SW 1271 (cell line): ENCODE data around the gene CEACAM1.
A peak's percentile ranks its signal among the peaks of the same experiment; 100 is the strongest.
"Not testable (repeated sequence)": the region's sequence is repeated elsewhere in the genome, so short reads cannot be mapped to it uniquely, and the experiment has no call there.

Source experiments
- DNase-seq, 2 experiments: peaks; one replicate each; lab custom pipeline; 2025; lab: John Stamatoyannopoulos, UW

The CEACAM1 gene

DNA sequence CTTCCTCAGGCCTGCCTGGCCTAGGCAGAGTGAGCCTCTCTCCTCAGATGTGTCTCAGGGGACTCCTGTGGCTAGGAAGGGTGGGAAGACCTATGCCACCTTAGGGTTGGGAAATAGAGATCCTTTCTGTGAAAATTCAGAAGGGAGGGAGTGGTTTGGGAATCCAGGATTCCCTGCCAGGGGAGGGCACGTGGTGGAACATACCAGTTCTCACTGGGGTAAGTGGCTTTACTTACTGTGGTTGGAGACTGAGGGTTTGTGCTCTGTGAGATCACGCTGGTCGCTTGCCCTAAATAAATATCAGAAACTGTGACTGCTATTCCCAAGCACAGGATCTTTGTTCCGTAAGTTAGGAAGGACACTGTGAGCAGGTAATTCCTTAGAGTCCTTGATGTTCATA, 16.9 kb downstream of the CEACAM1 start:
- no peak for DNase-seq

DNA sequence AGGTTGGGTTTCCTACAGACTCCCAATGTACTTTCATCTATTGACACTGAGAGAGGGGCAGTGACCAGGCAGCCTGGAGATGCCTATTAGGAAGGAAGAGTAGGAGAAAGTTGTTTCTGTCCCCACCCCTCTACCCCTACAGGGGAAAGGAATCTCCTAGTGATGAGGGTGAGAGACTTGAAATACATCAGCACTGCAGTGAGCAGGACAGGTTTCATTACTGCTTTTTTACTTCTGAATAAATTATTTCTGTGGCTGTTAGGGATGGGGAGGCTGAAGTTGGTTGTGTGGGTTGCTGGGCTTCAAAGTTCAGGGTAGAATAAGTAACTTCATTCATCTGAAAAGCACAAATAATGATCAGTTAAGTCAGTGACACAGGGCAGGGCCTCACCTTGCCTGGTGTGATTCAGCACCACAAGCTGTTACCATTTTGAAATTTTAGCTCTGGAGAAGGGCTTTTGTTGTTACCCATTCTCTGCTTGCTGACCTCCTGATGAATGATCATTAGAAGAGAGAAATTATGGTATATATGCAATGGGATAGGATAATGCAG, 19.3 kb downstream of the CEACAM1 start:
- no peak for DNase-seq

DNA sequence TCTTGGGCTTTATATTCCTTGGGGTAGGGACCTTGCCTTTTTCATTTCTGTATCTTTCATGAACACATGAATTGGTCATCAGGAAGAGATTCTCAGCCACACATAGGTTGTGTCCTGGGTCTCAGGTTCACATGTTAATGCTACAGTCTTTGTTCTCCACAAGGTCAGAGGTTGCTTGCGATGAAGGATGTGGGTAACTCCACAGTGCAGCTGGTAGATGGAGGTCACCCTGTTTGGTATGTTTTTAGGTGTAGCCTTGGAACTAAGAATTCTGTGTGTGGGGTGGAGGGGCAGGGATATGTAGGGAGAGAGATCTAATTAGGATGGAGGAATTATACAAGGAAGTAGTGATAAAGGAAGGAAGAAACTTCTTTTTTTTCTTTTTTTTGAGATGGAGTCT, 23.2 kb downstream of the CEACAM1 start:
- DNase-seq, result no peak

DNA sequence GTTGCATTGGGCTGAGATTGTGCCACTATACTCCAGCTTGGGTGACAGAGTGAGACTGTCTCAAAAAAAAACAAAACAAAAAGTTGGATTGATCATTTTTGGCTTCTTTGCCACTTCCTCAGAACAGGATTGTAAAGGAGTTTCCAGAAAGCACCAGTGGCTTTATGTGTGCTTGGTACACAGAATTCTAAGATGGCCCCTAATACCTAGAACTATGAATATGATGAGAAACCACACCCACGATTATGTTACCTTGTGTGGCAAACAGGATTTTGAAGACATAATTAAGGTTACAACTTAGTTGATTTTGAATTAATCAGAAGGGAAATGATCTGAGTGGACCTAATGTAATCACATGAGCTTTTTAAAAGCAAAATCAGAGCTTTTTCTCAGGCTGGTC, 26.5 kb downstream of the CEACAM1 start:
- no peak for DNase-seq

DNA sequence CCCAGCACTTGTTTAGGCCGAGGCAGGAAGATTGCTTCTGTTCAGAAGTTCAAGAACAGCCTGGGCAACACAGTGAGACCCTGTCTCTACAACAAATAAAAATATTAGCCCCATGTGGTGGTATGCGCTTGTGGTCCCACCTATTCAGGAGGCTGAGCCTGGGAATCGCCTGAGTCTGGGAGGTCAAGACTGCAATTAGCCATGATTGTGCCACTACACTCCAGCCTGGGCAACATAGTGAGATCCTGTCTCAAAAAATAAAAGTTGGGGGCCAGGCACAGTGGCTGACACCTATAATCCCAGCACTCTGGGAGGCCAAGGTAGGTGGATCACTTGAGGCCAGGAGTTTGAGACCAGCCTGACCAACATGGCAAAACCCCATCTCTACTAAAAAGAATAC, 27.0 kb downstream of the CEACAM1 start:
- not testable (repeated sequence) for DNase-seq

DNA sequence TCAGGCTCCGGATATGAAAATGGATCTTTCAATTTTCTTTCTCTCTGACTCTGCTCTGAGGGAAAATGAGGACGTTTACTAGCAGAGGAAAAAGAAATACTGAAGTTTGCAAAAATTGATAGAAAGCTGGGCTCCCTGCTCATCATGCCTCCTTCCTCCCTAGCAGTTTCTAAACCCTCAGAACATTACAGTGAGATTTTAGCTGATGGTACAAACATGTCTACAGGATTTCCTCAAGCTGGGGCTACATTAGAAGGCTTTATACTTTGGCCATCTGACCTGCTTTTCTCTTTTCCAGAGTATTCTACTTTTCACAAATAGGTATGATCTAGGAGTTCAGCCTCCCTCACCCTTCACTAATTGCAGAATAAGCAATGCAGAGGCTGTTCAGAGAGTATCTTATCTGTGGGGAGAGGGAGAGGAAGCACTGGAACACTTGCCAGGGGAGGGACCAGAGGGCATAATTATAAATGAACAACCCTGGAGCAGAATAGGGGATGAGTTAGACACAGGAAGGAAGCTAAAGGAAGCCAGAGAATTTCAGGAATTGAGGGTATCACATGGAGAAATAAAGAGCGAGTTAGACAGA, 30.0 kb downstream of the CEACAM1 start:
- DNase-seq, result no peak

DNA sequence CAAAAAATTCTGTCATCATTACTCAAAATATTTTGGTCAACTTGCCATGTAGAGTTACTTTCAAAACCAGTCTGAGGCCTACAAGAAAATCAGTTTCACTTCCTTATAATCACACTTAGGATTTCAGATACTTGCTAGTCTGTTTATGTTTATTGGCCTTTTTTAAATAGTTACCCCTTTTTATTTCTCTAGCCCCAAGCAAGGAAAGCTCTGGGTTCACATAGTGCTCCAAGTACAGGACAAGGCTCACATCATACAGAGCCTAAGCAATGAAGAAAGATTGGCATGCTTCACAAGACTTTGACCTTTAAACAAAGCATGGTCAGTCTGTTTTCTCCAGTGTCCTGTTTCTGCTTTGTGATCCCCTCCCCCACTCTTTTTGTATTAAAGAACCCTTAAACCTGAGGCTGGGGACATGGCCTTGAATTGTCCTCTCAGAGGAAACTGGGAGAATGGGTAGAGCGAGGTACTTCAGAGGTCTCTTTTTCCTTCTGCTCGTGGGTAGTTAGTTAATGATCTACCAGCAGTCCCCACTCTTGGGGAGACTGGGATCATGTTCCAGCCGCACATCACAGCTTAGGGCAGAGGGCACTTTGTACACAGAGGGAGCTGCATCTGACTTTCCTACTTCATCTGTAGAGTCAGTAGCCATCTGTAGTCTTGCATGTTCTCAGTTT, 30.7 kb downstream of the CEACAM1 start:
- no peak for DNase-seq

DNA sequence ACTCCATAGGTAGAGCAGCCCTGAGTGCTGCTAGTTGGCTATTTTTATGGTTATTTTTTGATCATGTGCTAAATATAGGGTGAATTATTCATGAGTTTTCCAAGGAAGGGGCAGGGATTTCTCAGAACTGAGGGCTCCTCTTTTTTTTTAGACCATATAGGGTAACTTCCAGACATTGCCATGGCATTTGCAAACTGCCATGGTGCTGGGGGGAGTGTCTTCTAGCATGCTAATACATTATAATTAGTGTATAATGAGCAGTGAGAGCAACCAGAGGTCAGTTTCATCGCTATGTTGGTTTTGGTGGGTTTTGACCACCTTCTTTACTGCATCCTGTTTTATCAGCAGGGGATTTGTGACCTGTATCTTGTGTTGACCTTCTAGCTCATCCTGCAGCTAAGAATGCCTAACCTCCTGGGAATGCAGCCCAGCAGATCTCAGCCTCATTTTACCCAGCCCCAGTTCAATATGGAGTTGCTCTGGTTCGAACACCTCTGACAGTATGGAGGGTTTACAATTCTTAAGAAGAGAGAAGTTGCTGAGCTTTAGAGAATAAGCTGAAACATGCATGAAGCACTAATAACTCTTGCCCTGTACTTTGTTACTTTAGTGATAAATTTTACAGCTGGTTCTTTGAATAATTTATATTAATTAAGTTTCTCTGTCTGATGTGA, 31.7 kb downstream of the CEACAM1 start:
- DNase-seq, result no peak

DNA sequence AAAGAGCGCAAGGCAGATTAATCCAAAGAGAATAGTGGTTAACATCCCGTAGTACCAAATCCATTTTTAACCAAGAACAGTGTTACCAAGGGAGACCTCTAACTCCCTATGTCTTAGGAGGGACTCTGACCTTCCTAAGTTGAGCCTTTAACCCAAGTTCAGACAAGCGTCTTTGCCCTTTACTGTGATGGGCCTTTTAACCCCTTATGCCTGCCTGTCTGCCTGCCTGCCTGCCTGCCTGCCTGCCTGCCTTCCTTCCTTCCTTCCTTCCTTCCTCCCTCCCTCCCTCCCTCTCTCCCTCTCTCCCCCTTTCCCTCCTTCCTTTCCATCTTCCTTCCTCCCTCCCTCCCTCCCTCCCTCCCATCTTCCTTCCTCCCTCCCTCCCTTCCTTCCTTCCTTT, 32.6 kb downstream of the CEACAM1 start:
- DNase-seq, result no peak

DNA sequence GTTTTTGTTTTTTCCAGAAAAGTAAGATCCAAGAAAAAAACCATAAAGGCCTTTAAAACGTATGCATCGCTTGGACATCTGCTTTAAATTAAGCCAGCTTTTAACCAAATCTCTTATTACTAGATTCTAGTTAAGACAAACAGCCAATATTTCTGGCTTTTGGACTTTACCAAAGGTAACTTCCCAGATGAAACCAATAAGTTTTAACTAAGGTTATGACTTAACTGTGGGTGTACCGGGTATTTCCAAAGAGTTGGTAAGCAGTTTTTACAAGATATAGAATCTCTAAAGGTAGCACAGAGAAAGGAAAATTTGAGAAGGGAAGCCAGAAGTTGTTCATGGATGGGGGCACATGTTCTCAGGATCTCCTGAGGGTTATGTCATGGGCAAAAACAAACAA, 34.0 kb downstream of the CEACAM1 start:
- no peak for DNase-seq

DNA sequence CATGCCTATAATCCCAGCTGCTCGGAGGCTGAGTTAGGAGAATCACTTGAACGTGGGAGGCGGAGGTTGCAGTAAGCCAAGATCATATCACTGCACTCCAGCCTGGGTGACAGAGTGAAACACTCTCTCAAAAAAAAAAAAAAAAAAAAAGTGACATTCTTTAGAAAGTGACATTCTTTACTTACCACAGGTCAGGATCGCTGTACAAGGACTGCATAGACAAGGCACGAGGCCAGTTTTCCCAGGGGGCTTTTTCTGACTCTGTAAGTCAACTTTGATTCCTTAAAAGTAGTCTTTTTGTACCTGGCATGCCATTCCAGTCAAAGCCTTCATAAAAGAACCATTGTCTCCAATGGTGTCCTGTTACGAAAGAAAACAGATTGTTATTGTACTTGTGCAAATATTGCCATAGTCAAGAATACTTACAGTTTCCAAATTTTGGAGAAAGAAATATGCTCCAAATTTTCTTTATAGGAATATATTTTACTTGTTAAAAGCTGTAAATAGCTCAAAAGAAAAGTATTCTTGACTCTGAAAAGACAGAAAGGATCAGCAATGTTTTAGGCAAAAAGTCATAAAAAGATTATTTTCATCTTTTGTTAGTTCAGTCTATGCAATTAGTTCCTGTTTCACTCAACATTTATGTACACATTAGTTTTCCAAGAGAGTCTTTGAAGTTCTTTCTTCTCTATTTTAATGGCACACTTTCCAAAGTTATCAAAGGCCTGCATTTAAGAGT, 39.3 kb downstream of the CEACAM1 start:
- DNase-seq, result no peak

DNA sequence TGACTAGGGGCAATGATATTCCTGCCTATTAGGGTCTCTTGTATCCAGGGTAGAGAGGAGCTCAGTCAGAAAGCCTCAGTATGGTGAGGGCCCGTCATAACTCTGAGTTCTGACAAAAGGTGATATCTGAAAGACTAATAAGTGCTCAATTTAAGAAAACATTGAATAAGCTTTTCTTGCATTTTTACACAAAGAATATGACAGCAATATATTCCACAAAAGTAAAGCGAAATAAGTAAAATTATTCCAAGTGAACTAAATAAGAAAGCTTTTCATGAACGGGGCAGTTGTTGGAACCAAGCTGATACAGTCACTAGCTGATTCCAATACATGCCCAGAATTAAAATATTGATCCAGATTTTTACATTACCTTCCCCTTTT, 40.5 kb downstream of the CEACAM1 start:
- DNase-seq, result no peak

DNA sequence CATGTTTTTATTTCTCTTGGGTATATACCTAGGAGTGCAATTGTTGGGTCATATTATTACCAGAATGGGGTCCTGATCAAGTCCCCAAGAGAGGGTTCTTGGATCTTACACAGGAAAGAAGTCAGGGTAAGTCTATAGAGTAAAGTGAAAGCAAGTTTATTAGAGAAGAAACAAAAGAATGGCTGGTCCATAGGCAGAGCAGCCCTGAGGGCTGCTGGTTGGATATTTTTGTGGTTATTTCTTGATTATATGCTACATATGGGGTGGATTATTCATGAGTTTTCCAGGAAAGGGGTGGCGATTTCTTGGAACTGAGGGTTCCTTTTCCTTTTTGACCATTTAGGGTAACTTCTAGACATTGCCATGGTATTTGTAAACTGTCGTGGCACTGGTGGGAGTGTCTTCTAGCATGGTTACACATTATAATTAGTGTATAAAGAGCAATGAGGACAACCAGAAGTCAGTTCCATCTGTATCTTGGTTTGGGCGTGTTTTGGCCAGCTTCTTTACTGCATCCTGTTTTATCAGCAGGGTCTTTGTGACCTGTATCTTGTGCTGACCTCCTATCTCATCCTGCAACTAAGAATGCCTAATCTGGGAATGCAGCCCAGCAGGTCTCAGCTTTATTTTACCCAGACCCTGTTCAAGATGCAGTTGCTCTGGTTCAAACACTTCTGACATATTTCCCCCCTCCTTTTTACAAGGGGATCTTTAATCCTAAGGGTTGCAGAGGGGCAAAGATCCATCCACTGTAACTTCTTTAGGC, 41.1 kb downstream of the CEACAM1 start:
- DNase-seq, result no peak

DNA sequence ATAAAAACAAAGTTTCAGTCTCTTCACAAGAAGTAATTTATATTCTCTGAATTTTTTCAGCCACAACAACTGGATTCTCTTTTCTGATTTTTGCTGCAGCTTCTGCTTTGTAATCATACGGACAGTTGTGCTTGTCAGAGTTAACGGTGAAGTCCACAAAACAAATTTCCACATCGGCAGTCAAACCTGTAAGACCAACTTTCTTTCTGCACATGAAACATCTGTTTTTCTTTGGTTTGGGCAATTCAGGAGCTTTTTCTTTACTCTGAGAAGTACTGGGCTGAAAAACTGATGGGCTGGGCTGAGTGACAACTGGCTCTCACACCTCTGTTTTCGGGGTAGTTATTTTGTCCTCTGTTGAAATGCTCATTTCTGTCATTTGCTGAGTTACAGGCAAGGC, 43.2 kb downstream of the CEACAM1 start:
- not testable (repeated sequence) for DNase-seq

DNA sequence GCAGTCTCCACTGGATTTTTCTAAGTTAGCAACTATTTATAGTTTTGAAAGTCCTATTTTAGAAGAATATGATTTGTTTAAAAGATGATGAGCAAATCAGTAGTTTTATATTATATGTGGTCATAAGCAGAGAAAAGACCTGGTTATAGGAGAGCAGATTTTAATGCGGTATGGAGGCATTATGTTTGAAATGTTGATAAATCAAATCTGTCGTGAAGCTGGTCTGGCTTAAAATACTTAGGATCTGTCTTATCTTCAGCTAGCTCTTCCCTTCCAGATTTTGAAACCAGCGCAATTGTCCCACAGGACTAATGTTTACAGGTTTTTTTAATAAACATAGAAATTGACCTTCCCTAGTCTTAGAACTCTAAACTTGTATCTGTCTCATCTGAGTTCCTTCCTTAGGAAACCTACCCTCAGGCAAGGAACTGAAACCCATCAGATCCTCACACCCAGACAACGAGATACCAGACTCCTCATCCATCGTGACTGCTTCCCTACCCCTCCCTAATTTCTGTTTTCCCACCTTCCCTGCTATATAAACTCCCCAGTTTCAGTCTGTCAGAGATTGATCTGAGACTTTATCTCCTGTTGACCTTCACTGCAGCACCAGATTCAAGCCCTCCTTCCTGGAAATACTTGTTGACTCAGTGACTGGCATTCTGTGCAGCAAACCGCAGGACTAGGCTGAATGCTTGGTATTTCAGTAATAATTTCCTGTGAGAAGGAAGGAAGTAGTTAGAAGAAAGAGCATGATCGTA, 47.8 kb downstream of the CEACAM1 start:
- peak in 1 of 2 experiments; percentile 23 for DNase-seq

DNA sequence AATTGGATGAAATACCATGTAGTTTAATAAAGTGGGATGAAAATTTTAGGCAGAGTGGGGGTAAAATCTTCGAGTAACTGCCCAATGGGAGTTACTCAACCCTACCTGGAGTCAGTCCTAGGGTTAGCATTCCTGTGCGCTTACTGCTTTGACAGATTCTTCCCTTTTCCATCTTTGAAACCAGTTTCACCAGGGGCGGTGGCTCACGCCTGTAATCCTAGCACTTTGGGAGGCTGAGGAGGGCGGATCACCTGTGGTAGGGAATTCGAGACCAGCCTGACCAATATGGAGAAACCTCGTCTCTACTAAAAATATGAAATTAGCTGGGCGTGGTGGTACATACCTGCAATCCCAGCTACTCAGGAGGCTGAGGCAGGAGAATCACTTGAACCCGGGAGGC, 48.5 kb downstream of the CEACAM1 start:
- no peak for DNase-seq

DNA sequence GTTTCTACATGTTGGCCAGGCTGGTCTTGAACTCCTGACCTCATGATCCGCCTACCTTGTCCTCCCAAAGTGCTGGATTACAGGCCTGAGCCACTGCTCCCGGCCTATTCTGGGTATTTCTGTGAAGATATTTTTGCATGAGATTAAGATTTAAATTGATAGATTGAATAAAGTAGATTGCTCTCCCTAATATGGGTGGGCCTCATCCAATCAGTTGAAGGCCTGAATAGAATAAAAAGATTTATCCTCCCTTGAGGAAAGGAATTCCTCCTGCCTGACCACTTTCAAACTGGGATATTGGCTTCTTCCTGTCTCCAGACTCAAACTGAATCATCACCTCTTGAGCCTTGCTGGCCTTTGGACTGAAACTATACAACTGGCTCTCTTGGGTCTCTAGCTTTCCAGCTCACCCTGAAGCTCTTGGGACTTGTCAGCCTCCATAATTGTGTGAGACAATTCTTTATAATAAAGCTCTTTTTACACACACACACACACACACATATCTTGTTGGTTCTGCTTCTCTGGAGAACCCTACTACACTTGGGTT, 49.4 kb downstream of the CEACAM1 start:
- DNase-seq, result no peak

DNA sequence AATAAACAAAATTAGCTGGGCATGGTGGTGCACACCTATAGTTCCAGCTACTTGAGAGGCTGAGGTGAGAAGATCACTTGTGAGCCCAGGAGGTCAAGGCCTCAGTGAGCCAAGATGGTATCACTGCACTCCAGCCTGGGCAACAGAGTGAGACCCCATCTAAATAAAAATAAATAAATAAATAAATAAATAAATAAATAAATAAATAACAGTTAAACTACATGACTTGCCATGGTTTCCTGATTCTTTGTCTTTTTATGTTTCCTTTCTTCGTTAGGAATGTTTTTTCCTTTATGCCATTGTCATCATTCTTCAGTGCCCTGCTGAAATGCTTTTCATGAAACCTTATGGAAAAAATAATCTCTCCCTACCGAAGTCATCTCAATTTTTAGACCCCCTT, 50.3 kb downstream of the CEACAM1 start:
- DNase-seq, result no peak

DNA sequence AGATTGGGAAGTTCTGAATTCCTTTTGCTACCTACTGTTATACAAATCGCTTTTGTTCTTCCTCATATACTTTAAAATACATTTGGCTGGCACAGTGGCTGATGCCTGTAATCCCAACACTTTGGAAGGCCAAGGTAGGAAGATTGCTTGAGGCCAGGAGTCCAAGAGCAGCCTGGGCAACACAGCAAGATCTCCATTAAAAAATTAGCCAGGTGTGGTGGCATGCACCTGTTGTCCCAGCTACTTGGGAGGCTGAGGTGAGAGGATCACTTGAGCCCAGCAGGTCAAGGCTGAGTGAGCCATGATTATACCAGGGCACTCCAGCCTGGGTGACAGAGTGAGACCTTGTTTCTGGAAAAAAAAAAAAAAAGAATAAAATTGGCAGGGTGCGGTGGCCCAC, 51.2 kb downstream of the CEACAM1 start:
- DNase-seq, result no peak

DNA sequence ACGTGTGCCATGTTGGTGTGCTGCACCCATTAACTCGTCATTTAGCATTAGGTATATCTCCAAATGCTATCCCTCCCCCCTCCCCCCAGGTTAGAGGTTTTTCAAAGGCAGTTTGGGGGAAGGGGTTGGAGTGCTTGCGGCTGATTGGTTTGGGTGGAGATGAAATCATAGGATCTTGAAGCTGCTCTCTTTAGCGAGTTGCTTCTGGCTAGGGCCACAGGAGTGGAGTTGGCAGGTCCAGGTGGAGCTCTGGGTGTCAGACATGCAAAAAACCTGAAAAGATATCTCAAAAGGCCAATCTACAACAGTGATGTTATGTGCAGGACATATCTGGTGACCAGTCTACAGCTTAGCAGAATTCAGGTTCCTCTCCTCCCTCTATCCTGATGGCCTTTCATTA, 52.9 kb downstream of the CEACAM1 start:
- no peak for DNase-seq

DNA sequence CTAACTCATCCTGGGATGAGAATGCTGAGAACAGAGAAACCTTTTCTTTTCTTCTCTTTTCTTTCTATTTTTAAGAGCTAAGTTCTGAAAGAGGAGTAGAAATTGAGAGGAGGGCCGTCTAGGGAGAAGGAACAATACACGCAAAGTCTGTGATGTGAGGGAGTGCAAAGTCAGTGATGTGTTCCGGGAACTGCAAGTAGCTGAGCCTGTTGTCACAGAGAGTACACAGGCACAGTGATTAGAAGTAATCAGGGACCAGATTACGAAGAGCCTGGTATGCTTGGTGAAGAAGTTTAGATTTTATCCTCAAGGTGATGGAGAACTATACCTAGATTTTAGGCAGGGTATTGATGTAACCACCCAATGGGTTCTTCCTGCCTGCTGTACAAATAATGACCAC, 53.5 kb downstream of the CEACAM1 start:
- no peak for DNase-seq
